HG03025 (cell line): ENCODE data around the gene MIF4GD.
"Not testable (repeated sequence)": the region's sequence is repeated elsewhere in the genome, so short reads cannot be mapped to it uniquely, and the experiment has no call there.

Source experiments
- ATAC-seq: cut with Tn5 transposase; IDR thresholded peaks from one replicate; pipeline ENCODE4 v1.9.1; 2021; ENCODE audit warnings: mild to moderate bottlenecking, moderate library complexity; ENCODE audit not compliant: unreplicated experiment, low FRiP score

MIF4GD gene

DNA sequence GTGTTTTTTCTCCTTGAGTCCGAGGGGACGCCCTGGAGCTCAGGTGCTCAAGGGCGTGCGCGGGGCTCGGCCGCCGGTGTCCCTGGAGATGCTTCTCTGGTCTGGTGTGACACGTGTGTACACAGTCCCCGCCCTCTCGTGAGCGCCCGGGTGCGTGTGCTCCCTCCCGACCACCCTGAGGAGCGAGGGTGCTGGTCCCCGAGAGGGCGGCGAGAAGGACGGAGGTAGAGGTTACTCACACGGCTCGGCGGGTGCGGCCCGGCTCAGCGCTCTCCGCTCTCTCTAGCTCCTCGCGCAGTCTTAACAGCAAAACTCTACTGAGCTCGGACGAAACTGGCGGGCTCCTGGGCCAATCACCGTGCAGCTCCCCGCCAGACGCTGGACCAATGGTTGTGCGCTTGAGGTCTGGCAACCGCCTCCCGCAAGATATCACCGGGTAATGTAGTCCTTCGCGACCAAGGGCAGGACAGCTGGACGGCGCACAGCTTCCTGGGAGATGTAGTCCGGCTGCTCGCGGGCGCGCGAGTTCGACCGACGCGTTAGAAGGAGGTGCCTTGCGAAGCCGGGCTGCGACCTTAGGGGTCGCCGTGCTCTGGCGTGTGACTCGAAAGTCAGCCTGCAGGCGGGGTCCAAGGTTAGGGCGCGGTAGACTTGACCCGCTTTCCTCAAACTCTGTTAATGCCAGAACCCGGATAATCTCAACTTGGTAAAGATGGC is 18.2 kb upstream of the MIF4GD start, which contains the start of gene SLC25A19:
Gene SLC25A19, minus strand, starts transcription at position 319 of the 717 bp plus-strand sequence. CDS start 2,669 bp downstream, outside the sequence.
- ATAC-seq = peak; percentile 86

DNA sequence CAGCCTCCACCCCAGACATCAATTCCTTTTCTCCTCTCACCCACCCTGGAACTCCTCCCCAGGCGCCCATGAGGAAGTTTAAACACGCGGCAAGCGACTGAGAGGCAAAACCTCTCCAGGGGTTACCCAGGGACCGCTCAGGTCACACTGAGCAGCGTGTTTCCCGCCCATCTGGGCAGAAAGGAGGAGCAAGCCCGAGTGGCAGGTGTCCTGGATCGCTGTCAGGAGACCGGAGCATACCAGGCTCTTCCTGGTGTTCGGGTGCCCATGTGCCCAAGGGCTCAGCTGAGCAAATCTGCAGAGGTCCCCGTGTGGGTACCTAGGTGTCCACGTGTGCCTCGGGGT is 17.7 kb upstream of the MIF4GD start:
- peak; percentile 23 for ATAC-seq

DNA sequence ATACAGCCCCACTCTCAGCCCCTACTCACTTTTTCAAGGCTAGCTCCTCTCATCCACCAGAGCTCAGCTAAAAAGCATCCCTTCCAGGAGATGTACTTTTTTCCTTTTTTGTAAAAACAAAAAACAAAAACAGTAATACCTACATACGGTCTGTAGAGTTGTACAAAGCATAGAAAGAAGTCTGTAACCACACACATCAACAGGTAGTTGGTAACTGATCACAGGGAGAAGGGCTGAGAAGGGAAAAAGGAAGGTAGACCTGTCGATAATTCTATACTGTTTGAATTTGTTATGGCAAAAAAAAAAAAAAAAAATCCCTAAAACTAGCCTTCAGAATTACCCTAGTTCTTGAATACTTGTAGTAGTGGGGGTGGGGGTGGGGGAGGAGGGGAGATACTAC is 17.3 kb upstream of the MIF4GD start:
- ATAC-seq = no peak

DNA sequence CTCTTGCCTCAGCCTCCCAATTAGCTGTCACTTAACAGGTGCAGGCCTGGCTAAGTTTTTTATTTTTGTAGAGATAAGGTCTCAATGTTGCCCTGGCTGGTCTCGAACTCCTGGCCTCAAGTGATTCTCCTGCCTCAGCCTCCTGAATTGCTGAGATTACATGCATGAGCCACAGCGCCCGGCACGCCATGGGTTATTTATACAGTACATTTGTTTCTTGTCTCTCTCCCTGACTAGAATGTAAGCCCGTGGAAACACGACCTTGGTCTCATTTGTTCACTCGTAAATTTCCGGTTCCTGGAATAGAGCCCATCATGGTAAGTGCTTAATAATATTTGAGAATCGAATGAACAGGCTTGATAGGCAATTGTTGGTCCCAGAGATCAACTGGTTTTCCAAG is 16.2 kb upstream of the MIF4GD start:
- ATAC-seq = no peak

DNA sequence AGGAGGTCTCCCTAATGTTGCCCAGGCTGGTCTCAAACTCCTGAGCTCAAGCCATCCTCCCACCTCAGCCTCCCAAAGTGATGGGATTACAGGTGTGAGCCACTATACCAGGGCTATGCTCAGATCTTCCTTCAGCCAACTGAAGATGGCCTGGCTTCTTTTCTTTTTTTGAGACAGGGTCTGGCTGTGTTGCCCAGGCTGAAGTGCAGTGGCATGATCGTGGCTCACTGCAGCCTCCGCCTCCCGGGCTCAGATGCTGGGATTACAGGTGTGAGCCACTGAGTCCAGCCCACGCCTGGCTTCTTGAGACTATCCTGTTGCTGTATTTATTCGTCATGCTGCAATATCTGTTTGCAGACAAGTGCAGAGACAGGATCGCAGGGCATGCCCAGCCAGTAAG is 14.1 kb upstream of the MIF4GD start:
- no peak for ATAC-seq

DNA sequence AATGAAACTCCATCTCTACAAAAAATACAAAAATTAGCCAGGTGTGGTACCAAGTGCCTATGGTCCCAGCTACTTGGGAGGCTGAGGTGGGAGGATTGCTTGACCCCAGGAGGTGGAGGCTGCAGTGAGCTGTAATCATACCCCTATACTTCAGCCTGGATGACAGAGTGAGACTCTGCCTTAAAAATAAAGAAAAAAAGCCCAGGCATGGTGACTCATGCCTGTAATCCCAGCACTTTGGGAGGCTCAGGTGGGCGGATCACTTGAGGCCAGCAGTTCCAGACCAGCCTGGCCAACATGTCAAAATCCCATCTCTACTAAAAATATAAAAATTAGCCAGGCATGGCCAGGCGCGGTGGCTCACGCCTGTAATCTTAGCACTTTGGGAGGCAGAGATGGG is 9.2 kb upstream of the MIF4GD start:
- ATAC-seq = not testable (repeated sequence)

DNA sequence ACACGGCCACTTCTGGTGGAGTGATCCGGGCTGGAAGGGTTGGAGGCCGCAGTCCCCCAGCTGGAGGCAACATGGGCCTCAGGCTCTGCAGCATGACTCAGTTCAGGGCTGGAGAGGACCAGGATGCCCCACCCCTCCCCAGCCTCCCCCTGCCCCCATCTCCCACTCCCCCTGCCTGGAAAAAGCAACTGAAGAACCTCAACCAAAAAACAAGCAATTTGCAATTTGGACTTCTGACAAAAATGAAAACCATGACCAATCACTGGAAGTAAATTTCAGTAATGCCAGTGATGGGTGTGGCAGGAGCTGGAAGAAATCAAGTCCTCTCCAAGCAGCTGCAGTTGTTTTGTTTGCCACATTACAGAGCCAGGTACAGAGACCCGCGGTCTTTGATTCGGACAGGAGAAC is 6.6 kb upstream of the MIF4GD start:
- no peak for ATAC-seq

DNA sequence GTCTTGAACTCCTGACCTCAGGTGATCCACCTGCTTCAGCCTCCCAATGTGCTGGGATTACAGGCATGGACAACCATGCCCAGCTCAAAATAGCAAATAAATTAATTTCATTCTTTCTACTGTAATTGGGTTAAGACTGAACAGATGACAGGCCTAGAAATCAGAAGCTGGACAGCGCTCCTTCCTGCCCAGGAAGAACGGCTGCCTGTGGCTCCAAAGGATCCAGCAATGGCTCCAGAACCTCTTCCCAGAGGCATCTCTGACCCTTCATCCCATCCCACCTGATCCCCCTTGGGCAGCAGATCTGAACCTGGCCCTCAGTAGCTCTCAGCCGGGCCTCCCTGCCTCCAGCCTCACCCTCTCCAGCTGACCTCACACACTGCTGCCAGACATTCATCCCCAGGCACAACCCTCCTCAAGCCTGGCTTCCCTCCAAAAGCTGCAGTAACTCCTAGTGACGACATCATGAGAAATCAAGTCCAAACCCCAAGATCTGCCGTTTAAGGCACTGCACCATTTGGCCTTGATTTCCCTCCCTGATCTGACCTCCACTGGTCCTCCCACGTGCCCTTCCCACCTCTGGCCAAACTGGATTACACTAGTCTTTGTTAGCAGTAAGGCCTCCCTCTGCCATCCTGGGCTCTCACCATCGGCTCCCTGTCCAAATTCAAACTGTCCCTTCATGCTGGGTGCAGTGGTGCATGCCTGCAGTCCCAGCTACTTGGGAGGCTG is 3.1 kb upstream of the MIF4GD start:
- no peak for ATAC-seq

DNA sequence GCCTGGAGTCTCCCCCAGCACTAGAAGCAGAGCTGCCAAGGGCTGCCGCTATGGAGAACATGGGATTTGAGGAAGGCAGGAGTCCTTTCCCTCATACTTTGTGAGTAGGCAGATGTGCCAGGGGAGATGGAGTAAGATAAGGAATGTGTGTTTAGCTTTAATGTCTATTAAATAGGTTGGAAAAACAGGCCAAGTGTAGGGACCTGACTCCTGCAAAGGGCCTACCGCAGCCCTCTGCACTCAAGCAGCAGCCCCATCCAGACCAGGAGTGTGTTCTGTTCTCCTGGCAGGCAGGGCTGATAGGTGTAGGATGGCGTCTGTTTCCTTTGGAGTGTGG is 1.8 kb upstream of the MIF4GD start:
- no peak for ATAC-seq

DNA sequence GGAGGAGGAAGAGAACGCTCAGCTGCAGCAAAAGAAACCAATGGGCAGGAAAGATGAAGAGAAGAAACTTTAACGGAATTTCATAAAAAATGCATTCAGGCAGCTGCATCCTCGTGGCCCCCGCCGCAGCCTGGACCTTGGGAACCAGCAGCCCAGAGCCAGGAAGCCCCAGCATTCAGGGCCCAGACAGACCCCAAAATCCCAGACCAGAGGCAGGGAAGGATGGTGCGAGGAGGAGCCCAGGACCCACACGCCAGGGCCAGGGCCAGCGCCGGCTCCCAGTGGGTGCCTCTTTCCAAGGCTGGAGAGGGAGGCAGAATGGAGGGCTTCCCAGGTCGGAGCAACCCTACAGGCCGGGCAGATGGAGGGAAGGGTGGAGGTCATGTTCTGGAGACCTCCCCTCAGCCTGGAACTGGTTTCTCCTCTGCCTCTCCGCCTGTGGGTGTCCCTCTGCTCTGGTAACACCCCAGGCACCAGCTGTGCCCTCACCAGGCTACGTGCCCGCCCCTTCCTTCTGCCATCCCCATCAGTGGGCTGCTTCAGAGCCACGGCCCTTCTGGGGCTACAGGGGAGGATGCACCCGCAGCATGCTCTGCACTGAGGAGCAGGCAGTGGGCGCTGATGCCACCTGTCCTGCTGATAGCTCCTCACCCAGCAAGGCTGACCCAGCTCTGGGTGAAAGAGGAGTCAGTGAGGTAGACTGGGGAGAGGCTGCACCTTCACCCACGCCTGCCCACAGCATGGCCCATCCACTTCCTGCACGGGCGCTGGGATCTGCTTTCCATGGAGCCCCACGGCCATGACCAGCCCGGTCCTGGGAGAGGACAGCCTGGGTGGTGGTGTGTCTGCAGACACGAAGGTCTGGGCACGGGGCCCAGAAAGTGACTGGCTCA is 1.2 kb upstream of the MIF4GD start:
- ATAC-seq = no peak

DNA sequence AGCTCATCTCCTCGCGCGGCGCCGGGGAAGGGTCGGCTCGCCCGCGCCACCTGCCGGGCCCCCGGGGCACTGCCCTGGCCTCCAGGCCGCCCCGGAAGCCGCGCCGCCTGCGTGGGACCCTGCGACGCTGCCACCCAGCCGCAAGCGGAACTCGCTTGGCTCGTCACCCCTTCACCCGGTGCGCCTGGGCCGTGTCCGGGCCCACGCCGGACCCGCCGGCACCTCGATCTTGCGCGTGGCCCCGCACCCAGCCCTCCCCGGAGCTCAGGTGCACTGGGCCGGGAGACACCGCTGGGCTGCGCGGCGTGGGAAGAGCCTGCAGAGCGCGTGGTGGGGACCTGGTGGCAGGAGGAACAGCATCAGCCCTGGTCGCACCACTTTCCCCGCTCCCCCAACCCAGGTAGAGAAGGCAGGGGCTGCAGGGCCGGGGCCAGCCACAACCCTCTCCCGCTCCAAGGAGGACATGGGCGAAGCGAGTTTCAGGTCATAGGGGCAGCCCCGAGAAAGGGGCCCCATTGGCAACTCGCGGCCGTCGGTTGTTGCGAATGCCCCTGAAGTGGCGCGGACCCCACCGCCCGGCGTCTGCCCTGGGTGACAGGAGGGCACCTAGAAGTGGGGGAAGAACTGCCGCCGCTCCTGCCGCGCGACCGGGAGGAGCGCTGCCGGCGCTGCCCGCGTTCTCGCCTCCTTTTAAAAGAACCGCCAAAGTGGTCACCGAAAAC is 363 bp upstream of the MIF4GD start:
- ATAC-seq = peak; percentile 47

DNA sequence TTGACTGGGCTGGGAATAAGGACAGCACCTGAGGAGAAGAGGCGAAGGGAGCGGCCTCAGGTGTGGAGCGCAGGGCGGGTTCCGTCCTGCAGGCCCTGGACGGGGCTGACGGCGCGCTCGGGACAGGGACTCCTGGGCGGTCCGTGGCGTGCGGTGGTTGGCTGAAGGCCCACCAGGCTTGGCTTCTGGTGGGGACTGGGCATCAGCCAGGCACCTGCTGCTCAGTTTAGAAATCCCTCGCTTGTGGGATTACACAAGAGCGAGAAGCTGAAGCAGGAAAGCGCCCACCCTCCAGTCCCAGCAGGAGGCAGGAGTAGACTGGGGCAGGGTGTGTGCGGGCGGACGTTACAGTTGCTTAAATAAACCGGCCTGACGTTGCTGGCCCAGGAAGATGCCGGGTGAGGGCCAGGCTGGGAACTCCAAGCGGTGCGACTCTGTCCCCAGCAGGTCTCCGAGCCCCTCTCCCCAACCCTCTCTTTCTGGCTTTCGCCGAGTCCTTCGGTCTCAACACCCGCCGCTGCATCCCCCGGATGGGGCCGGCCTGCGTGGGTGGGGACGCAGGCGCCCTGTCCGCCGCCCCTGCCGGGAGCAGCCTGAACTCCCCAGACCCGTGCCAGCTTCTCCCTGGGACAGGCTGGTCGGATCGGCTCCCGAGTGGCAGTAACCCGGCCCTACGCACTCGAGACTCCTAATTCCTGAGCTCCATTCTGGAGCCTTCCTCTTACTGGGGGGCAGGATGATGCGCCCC is 639 bp downstream of the MIF4GD start:
- ATAC-seq = peak; percentile 40

DNA sequence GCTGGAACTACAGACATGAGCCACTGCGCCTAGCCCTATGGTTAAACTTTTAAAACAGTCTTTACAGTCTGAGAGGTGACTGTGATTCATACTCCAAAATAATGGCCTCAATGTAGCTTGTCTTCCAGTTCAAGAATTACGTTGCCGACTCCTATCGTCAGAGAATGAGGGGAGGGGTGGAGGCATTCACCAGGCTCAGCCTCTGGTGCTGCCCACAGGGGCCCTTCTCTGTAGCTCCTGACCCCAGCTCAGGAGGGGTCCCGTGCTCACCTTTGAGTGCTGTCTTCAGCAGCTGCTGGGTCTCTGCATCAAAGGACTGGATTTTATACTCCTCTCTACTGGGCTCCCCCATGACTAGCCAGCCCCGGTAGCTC is 1.2 kb downstream of the MIF4GD start:
- ATAC-seq = no peak

DNA sequence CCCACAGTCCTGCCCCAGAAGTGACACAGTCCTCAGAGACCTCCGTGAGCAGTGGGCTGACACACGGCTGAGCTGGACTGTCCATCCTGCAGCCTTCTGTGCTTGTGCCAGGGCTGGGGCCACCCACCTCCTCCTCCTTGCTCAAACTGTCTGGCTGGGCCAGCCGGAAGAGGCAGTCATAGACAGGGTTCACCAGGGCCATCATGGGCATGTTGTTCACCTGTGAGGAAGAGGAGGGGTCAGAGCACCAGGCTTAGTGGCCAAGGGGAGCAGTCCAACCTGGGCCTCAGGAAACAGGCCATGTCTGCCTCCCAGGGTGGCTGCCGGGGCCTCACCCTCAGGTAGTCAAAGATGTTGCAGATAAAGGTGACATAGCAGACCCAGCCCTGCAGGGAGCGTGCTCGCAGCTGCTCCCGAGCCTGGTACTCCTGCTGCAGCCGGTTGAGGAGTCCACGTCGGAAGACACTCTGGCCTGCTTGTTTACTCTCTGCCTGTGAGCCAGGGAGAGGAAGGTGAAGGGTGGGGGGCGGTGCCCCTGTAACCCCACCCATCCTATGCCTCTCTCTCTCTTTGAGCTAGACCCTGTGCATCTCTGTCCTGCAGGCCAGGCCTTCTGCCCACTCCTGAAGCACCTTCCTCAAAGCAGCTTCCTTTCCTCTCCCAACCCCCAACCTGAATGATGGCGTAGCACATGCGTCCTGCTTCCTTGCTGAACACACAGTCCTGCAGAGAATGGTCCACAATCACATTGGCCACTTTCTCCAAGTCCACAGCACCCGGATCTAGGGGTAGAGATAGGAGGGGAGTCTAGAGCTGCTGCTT is 3.4 kb downstream of the MIF4GD start:
- no peak for ATAC-seq

DNA sequence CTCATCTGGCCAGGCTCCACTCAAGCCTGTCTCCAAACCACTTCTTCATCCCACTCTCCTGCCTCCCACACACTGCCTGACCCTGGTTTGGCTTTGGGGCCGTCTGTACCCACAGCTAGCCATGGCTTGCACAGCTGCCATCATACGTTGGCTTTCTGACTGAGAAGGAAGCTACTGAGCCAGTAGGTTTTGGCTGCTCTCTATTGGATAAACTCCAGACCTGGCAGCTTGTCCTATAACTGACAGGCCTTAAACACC is 3.9 kb downstream of the MIF4GD start:
- no peak for ATAC-seq

DNA sequence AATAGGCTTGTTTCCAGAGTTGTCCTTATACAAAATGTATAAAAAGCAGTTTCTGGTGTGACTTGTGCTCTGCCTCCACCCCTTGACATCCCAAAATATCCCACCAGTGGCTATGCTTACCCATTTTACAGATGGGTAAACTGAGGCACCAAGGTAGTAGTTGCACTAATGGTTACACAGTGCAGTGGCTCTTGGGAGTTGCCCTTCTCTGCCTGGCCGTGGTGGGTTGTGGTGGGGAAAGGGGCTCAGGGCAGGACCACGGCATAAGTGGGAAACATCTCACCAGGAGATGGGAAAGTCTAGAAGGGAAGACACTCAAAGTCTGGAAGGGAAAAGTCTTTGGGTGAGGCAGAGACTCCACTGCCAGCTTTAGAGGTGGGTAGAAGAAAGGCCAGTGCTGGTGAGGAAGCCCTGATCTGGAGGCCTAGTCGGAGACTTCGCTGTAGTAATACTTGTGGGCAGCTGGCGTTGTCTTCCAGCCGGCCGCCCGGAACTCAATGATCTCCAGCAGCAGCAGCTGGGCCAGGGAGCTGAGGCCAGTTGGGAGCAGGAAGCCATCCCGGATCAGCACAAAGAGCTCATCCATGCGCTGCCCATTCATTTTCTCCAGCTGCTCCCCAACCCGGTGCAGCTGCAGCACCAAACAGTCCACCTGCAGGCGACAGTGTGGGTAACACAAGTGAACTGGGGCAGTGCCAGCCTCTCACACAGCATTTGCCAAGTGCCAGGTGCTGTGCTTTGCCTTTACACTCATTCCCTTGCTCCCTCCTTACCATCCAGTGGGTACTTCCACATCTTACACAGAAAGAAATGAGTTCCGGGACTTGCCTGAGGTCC is 4.5 kb downstream of the MIF4GD start:
- ATAC-seq = no peak

DNA sequence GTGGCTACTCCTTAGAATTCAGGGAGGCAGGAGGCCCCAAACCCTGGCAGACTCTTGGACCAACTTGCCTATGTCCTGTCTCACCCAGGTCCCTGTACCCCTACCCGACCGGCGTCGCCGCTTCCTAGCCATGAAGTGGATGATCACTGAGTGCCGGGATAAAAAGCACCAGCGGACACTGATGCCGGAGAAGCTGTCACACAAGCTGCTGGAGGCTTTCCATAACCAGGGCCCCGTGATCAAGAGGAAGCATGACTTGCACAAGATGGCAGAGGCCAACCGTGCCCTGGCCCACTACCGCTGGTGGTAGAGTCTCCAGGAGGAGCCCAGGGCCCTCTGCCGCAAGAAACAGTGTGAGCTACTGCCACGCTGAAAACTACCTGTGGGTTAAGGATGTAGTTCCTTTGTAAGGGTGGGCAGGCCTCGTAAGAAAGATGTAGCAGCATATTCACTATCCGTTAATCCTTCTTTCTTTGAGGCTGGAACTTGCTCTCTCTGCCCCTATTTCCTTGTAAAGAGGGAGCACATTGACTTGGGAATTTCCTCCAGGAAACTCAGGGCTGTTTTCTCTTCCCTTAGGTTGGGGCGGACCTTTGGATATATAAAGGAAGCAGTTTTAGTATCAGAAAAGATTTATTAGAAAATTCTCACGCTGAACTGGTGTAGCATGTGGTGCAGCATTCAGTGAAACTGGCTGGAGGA is 5.3 kb downstream of the MIF4GD start:
- ATAC-seq = no peak

DNA sequence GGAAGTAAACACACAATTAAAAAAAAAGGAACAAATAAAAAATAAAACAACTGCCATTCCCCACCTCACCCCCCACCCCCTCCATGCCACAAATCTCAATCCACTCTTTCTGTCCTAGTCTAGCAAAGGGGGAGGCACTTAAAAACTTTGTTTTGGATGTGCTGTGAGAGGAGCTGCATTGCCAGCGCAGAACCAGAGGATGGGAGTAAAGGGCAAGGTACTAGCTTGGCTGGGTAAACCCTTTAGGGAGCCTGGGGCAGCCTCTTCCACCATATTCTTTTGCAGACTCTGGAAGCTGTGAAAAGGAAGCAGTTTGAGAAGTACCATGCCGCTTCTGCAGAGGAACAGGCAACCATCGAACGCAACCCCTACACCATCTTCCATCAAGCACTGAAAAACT is 8.0 kb downstream of the MIF4GD start:
- no peak for ATAC-seq
